IPS-18c (cell line): Measurements from ENCODE around the gene CATSPERB.
"Not testable (repeated sequence)": the region's sequence is repeated elsewhere in the genome, so short reads cannot be mapped to it uniquely, and the experiment has no call there.

Experiments
- H3K4me3 ChIP-seq: 2 replicates; pipeline ENCODE4 v1.7.0; 2013; ENCODE audit warnings: low read depth, mild to moderate bottlenecking, low read length, moderate library complexity; ENCODE audit not compliant: insufficient read depth
- H3K9me3 ChIP-seq: one replicate; pipeline ENCODE4 v1.6.1; 2013; ENCODE audit warnings: mild to moderate bottlenecking, low read length, moderate library complexity; ENCODE audit not compliant: control insufficient read depth, insufficient read depth

The CATSPERB gene

DNA sequence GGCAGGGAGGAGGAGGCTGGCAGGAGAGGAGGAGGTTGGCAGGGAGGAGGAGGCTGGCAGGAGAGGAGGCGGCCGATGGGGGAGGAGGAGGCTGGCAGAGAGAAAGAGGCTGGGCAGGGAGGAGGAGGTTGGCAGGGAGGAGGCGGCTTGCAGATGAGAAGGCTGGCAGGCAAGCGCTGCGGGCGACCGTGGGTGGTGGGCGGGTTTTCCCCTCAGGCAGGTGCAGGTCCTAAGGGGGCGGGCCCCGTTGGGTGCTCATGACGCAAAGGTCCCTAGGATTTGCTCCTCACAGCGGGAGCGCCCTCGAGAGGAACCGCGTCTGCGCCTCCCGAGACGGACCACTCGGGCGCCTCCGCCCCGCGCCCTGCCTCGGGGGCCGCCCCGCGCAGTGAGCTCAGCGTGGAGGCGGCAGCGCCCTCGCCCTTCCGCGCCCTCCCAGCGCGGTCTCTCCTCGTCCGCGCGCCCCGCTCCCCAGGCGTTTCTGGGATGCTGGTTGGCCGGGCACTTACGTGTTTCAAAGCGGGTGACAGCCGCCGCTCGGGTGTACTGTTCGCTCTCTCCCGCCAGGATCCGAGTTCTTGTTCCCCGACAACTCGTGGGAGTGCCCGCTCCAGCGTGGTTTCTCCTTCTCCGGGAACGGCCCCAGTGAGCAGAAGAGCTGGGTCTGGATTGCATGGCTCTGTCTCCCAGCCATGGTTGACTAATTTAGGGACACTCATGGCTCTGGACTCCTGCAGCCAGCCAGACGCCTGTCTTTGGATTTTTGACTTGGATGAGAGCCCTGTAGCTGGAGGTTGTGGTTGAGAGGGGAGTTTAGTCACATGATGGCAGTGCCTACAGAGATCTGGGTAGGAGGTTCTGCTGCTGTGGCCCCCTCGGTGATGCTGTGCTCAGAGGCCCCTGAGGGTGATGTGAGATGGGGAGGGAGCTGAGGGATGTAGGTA lies 157.7 kb downstream of the CATSPERB start:
- peaks cover 4% of the 10 kb centered on the region for H3K9me3 ChIP-seq
- H3K4me3 ChIP-seq, result peak overlapping the region; percentile 61

DNA sequence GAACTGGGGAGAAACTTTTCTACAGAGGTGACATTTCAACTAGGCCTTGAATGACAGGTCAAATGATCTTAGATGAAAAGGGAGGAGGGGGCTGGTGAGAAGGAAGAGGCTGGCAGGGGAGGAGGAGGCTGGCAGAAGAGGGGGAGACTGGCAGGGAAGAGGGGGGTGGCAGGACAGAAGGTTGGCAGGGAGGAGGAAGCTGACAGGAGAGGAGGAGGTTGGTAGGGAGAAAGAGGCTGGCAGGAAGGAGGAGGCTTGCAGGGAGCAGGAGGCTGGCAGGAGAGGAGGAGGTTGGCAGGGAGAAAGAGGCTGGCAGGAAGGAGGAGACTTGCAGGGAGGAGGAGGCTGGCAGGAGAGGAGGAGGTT lies 158.4 kb downstream of the CATSPERB start:
- peak overlapping the region; percentile 61; the same call in 1 of the 2 replicates for H3K4me3 ChIP-seq

GRCh38 chr14:91570021-91570420 lies 161.9 kb downstream of the CATSPERB start:
- H3K9me3 ChIP-seq, result no peaks in the 10 kb centered on the region

More for the DNA sequence above, 158.4 kb downstream of the CATSPERB start:
- peaks cover 4% of the 10 kb centered on the region for H3K9me3 ChIP-seq

GRCh38 chr14:91569301-91569700 lies 162.6 kb downstream of the CATSPERB start:
- Histone ChIP-seq H3K4me3 (no peak overlapping the region), H3K9me3 (no peaks in the 10 kb centered on the region)

More at GRCh38 chr14:91570021-91570420, 161.9 kb downstream of the CATSPERB start:
- H3K4me3 ChIP-seq, result no peak overlapping the region

- no peak overlapping the region for H3K4me3 ChIP-seq
- H3K9me3 ChIP-seq, result no peaks in the 10 kb centered on the region
Observed at GRCh38 chr14:91568626-91569025, 163.3 kb downstream of the CATSPERB start.

GRCh38 chr14:91567827-91568226 lies 164.1 kb downstream of the CATSPERB start:
- not testable (repeated sequence) for H3K9me3 ChIP-seq, H3K4me3 ChIP-seq

GRCh38 chr14:91555531-91555930 lies 176.4 kb downstream of the CATSPERB start:
- Histone ChIP-seq H3K9me3 (no peaks in the 10 kb centered on the region), H3K4me3 (no peak overlapping the region)

GRCh38 chr14:91554535-91555332 lies 177.2 kb downstream of the CATSPERB start:
- Histone ChIP-seq H3K4me3 (no peak overlapping the region), H3K9me3 (no peaks in the 10 kb centered on the region)

DNA sequence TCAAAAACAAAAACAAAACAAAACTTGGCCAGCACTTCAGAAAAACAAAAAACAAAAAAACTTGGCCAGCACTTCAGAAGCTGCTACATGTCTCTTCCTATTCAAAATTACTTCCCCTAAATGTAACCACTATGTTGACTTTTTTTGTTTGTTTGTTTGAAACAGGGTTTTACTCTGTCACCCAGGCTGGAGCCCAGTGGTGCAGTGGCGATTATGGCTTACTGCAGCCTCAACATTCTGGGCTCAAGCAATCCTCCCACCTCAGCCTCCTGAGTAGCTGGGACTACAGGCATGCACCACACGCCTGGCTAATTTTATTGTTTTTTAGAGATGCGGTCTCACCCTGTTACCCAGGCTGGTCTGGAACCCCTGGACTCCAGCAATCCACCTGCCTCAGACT lies 183.8 kb downstream of the CATSPERB start:
- Histone ChIP-seq H3K9me3 (no peaks in the 10 kb centered on the region), H3K4me3 (no peak overlapping the region)

- no peaks in the 10 kb centered on the region for H3K9me3 ChIP-seq
- no peak overlapping the region for H3K4me3 ChIP-seq
Observed at GRCh38 chr14:91545946-91546716, 185.8 kb downstream of the CATSPERB start.

- H3K4me3 ChIP-seq, result no peak overlapping the region
- H3K9me3 ChIP-seq, result no peaks in the 10 kb centered on the region
Observed at GRCh38 chr14:91545204-91545603, 186.7 kb downstream of the CATSPERB start.

GRCh38 chr14:91536327-91536726 lies 195.6 kb downstream of the CATSPERB start:
- no peaks in the 10 kb centered on the region for H3K9me3 ChIP-seq
- H3K4me3 ChIP-seq, result no peak overlapping the region

DNA sequence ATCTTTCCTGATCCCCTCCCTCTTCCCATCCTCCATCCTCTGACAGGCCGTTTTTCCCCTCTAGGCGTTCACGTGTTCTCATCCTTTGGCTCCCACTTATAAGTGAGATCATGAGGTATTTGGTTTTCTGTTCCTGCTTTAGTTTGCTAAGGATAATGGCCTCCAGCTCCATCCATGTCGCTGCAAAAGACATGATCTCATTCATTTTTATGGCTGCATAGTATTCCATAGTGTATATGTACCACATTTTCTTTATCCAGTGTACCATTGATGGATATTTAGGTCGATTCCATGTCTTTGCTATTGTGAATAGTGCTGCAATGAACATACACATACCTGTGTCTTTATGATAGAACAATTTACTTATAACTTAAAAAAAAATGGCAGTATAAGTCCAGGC lies 197.8 kb downstream of the CATSPERB start:
- not testable (repeated sequence) for H3K4me3 ChIP-seq, H3K9me3 ChIP-seq

- Histone ChIP-seq H3K9me3 (no peaks in the 10 kb centered on the region), H3K4me3 (no peak overlapping the region)
Observed at GRCh38 chr14:91533623-91534022, 198.3 kb downstream of the CATSPERB start.
